Activated naive CD4-positive, alpha-beta T cell treated with anti-CD3 and anti-CD28 coated beads, Interleukin-2, amount 10 ng/mL, durations not matched to agents 7 days and 5 days (primary cell): Measurements from ENCODE around the gene SEC61A2.
A peak's percentile ranks its signal among the peaks of the same experiment; 100 is the strongest.

Source experiments
- CTCF ChIA-PET: fragments of 350-600 bp; sonication (Branson Sonifier 250); formaldehyde crosslinking; loops from one replicate; lab custom pipeline; 2021; ENCODE audit warnings: antibody characterized with exemption; lab: Charles Lee
- DNase-seq: peaks from one replicate; pipeline ENCODE4 v3.0.0-alpha.2; 2020
- H3K27ac Mint-ChIP-seq: one replicate; pipeline ENCODE4 v1.8.0; 2021; ENCODE audit warnings: mild to moderate bottlenecking, moderate library complexity, mixed read lengths
- H3K27me3 Mint-ChIP-seq: one replicate; pipeline ENCODE4 v1.8.0; 2021; ENCODE audit warnings: mild to moderate bottlenecking, mixed read lengths
- H3K36me3 Mint-ChIP-seq: one replicate; pipeline ENCODE4 v1.8.0; 2021; ENCODE audit warnings: mixed read lengths
- H3K4me1 Mint-ChIP-seq: one replicate; pipeline ENCODE4 v1.8.0; 2021; ENCODE audit warnings: mixed read lengths
- H3K4me3 Mint-ChIP-seq: one replicate; pipeline ENCODE4 v1.8.0; 2021; ENCODE audit warnings: mild to moderate bottlenecking, moderate library complexity, mixed read lengths
- H3K9me3 Mint-ChIP-seq: one replicate; pipeline ENCODE4 v1.8.0; 2021; ENCODE audit warnings: mixed read lengths

SEC61A2 gene

DNA sequence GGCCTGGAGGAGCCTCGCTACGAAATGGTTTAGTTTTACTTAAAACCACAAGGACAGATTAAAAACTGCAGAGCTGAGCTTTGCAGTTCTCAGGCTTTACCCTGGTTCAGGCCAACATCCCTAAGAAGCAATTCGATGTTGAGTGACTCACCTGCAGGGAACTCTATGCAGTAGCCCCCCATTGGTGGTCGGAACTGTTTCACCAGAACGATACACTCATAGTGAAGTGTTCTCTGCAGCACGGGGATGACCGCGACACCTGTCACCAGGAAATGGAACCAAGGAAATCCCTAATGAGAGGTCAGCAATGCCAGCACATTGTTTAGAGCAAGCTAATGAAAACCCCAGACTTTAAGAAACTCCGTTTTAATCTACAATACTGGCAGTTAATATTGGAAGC is 48.2 kb downstream of the SEC61A2 start:
- CTCF ChIA-PET = no interaction called here
- no peaks in the 10 kb centered on the region for H3K27me3 Mint-ChIP-seq
- no peak for DNase-seq
- no peak overlapping the region for H3K4me3 Mint-ChIP-seq
- peaks cover 24% of the 10 kb centered on the region for H3K36me3 Mint-ChIP-seq
- H3K9me3 Mint-ChIP-seq = no peaks in the 10 kb centered on the region
- H3K27ac Mint-ChIP-seq = no peak overlapping the region
- H3K4me1 Mint-ChIP-seq = peaks cover 24% of the 10 kb centered on the region

DNA sequence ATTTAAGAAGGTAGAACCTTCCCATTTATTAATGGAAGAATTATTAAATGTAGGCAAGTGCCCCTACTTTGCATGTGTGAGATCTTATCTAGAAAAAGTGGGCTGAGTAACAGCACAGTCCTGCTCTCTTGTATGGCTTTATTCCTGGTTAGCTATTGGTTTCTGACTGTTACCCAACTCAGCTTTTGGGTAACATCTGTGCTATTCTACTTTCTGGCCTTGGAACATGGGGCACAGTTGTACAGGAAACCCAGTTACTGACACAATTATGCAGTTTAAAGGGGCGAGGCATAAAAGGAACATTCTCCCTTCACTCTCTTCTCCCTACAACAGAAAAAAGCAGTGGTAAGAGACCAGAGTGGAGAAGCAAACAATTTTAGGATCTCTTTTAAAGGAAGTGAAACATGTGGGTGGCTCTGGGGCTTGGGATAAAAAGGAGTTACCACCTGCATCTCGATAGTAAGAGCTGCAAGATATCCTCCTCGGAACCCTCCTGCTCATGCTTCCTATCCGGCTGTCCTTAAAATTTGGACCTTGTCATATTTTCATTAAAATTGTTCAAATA is 50.2 kb downstream of the SEC61A2 start:
- Mint-ChIP-seq H3K36me3 (peaks cover 22% of the 10 kb centered on the region), H3K4me3 (no peak overlapping the region), H3K9me3 (no peaks in the 10 kb centered on the region), H3K4me1 (peaks cover 24% of the 10 kb centered on the region), H3K27me3 (no peaks in the 10 kb centered on the region), H3K27ac (peak overlapping the region; percentile 95)
- DNase-seq = no peak
- CTCF ChIA-PET = interaction anchor here (1.0 to 1.7 kb wide), 3 partner anchors 15 to 476 kb away, joined by 3 to 4 read pairs (median 3); no protein-coding TSS in a partner anchor

DNA sequence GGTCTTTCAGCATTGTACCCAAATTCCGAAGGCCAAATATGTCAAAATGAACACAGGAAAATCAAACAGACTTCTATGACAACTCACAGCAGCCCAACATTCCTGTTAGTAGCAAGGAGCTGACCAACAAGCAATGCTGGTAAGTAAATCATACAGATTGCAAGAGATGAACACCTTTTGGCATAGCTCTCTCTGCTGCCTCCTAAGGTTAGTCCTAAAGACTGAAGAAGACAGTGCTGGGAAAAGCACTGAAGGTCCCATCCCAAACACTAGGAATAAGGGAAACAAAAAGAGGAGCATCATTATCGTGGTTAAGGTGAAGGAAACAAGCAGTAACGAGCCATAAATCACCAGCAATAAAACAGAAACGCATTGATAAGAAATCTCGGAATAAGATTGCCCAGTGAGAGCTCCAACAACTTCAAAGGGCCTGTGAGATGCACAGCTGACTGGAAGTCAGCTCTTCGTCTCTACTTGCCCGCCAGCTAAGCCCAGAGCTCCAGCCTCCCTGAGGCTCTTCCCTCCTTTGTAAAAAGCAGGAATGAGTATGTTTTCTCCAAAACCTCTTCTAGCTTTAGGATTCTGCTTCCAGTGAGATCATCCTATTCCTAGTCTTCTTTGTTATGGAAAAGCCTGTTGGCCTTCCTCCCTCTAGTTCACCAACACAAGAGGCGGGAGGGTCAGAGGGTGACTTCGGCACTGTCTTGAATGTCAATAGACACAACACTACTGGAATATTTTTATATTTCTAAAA is 50.9 kb downstream of the SEC61A2 start:
- CTCF ChIA-PET = interaction anchor here (1.5 to 1.7 kb wide), 2 partner anchors 14 to 475 kb away, joined by 3 to 4 read pairs; no protein-coding TSS in a partner anchor
- no peak overlapping the region for H3K4me3 Mint-ChIP-seq
- H3K36me3 Mint-ChIP-seq = peaks cover 26% of the 10 kb centered on the region
- no peaks in the 10 kb centered on the region for H3K27me3 Mint-ChIP-seq
- no peak for DNase-seq
- H3K27ac Mint-ChIP-seq = peak overlapping the region; percentile 95
- peaks cover 24% of the 10 kb centered on the region for H3K4me1 Mint-ChIP-seq
- no peaks in the 10 kb centered on the region for H3K9me3 Mint-ChIP-seq

DNA sequence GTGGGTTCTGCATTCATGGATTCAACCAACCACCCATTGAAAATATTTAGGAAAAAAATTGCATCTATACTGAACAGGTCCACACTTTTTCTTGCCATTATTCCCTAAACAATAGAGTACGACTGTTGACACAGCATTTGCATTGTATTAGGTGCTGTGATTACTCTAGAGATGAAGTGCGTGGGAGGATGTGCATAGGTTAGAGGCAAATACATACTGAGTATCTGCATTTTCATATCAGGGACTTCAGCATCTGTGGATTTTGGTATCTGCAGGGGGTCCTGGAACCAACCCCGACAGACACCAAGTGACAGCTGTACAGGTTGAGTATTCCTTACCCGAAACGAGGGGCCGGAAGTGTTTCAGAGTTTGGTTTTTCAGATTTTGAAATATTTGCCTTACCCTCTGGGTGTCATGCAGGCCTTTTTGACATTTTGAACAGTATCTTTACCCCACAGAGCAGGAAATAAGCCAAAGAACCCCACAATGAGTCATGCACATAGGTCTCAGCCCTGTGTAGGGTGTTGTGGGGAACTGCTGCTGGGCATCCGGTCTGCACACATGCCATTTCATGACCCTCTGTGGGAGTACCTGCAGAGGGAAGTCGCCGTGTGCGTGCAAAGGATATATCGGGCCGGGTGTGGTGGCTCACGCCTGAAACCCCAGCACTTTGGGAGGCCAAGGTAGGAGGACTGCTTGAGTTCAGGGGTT is 51.7 kb downstream of the SEC61A2 start:
- H3K27me3 Mint-ChIP-seq = no peaks in the 10 kb centered on the region
- peaks cover 33% of the 10 kb centered on the region for H3K36me3 Mint-ChIP-seq
- H3K9me3 Mint-ChIP-seq = no peaks in the 10 kb centered on the region
- H3K27ac Mint-ChIP-seq = peak overlapping the region; percentile 95
- H3K4me3 Mint-ChIP-seq = no peak overlapping the region
- peak; percentile 75 for DNase-seq
- peaks cover 29% of the 10 kb centered on the region for H3K4me1 Mint-ChIP-seq
- CTCF ChIA-PET = interaction anchor here (1.5 kb wide), 1 partner anchor 475 kb away, joined by 3 read pairs; no protein-coding TSS in a partner anchor

DNA sequence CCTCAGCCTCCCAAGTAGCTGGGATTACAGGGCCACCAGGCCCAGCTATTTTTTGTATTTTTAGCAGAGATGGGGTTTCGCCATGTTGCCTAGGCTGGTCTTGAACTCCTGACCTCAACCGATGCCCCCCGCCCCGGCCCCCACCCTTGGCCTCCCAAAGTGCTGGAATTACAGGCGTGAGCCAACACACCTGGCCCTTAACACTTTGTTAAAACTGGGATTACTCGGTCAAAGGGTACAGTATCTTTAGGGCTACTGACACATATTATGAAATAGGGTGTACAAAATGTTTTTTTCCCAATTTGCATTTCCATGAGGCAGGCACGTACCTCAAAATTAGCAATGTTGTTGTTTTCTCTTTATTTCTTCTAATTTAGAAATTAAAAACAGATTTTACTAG is 54.7 kb downstream of the SEC61A2 start:
- no peaks in the 10 kb centered on the region for H3K27me3 Mint-ChIP-seq
- no peak for DNase-seq
- no peak overlapping the region for H3K27ac Mint-ChIP-seq
- no peaks in the 10 kb centered on the region for H3K9me3 Mint-ChIP-seq
- CTCF ChIA-PET = interaction anchor here (1.1 kb wide), 1 partner anchor 11 kb away, joined by 3 read pairs; no protein-coding TSS in a partner anchor
- H3K4me1 Mint-ChIP-seq = peaks cover 50% of the 10 kb centered on the region
- no peak overlapping the region for H3K4me3 Mint-ChIP-seq
- peaks cover 42% of the 10 kb centered on the region for H3K36me3 Mint-ChIP-seq

DNA sequence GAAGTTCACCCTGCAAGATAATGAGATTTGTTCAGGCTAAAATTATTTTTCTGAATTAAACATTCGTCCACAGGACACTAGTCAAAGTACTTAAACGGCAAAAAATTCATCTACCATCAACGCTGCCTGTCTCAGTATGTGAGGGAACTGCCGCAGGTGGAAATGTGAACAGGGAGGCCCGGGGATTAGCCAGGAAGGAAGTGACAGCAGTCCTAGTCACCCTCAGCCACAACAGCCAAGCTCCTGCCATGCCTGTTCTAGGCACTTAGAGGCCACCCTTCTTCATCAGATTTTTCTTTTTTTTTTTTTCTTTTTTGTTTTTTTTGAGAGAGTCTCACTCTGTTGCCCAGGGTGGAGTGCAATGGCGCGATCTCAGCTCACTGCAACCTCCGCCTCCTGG is 56.8 kb downstream of the SEC61A2 start:
- Mint-ChIP-seq H3K4me3 (no peak overlapping the region), H3K27me3 (no peaks in the 10 kb centered on the region), H3K9me3 (no peaks in the 10 kb centered on the region), H3K27ac (peak overlapping the region; percentile 52), H3K36me3 (peaks cover 37% of the 10 kb centered on the region), H3K4me1 (peaks cover 39% of the 10 kb centered on the region)
- DNase-seq = peak; percentile 23
- CTCF ChIA-PET = interaction anchor here (0.6 kb wide), 1 partner anchor 52 kb away, joined by 3 read pairs; no protein-coding TSS in a partner anchor

DNA sequence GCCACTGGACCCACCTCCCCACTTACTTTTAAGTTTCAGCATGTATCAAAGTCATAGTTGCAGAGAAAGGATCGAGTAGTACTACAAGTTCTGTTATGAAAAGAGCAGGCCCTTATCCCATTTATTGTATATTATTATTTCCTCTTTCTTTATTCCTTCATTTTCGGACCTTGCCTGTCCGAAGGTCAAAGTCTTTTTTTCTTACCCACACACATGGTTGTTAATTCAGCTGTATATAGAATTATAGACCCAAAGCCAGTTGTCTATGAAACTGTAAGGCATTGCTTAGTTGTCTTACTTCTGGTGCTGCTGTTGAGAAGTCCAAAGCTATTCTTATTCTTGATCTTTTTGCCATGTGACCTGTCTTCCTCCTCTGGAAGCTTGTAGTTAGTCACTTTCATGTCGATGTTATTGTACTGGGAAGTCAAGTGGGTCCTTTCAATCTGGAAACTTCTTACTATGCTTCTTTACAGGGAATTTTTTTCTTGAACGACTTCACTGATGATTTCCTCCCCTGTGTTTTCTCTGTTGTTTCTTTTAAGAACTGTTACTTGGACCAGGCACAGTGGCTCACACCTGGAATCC is 57.9 kb downstream of the SEC61A2 start:
- Mint-ChIP-seq H3K27ac (no peak overlapping the region), H3K27me3 (no peaks in the 10 kb centered on the region), H3K36me3 (peaks cover 39% of the 10 kb centered on the region), H3K9me3 (no peaks in the 10 kb centered on the region), H3K4me1 (peaks cover 42% of the 10 kb centered on the region), H3K4me3 (no peak overlapping the region)
- CTCF ChIA-PET = interaction anchor here (2.1 kb wide), 1 partner anchor 28 kb away, joined by 8 read pairs; no protein-coding TSS in a partner anchor
- no peak for DNase-seq

DNA sequence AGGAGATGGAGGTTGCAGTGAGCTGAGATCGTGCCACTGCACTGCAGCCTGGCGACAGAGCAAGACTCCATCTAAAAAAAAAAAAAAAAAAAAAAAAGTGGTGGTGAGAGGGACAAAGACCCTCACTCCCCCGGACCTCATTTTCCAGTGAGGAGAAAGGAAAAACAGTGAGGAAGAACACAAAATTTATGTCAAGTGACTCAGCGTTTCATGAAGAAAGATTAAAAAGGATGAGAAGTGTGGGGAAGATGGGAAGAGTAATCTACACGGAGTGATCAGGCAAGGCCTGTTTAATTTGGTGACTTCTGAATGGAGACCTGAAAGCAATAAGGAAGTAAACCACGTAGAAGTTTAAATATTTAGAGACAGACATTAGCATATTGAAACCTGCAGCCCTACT is 59.2 kb downstream of the SEC61A2 start:
- no peaks in the 10 kb centered on the region for H3K27me3 Mint-ChIP-seq
- peaks cover 51% of the 10 kb centered on the region for H3K4me1 Mint-ChIP-seq
- H3K27ac Mint-ChIP-seq = no peak overlapping the region
- no peaks in the 10 kb centered on the region for H3K9me3 Mint-ChIP-seq
- no peak for DNase-seq
- CTCF ChIA-PET = interaction anchor here (2.1 kb wide), 1 partner anchor 26 kb away, joined by 8 read pairs; no protein-coding TSS in a partner anchor
- no peak overlapping the region for H3K4me3 Mint-ChIP-seq
- H3K36me3 Mint-ChIP-seq = peaks cover 39% of the 10 kb centered on the region

DNA sequence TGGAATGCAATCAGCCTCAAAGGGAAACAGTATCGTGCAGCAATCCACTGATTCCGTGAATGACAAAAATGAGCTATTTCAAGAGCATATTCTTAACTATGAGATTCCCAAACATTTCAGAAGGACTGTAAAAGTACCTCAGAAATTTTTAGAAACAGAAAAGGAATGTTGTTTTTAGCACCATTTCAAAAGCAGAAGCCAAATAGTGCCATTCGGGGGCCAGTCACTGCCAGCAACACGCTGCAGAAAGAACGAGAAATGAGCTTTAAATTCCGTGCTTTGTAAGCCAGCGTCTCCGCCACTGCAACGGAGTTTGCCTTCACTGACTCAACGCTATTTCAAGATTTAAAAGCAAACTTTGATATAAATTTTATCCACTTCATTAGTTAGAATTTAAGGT is 59.9 kb downstream of the SEC61A2 start:
- Mint-ChIP-seq H3K9me3 (no peaks in the 10 kb centered on the region), H3K27me3 (no peaks in the 10 kb centered on the region), H3K27ac (no peak overlapping the region), H3K4me1 (peaks cover 58% of the 10 kb centered on the region), H3K4me3 (no peak overlapping the region), H3K36me3 (peaks cover 42% of the 10 kb centered on the region)
- CTCF ChIA-PET = no interaction called here
- no peak for DNase-seq

DNA sequence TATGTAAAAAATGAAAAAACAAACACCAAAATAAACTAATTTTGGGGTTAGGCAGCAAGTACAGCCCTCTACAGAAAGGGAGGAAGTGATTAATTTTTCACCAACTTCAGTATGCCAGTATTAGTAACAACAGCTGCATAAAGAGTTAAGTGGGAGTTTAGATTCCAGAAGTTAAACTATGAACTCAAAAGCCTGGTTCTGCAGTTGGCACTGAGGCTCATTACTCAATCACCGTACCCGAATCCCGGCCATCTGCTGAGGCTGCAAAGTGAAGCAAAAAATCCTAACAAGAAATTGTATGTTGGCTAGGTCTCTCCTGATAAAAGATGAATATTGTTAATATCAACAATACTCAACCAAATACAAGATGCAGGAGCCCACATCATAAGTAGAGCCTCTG is 62.2 kb downstream of the SEC61A2 start:
- CTCF ChIA-PET = interaction anchor here (1.4 kb wide), 1 partner anchor 62 kb away, joined by 3 read pairs; no protein-coding TSS in a partner anchor

DNA sequence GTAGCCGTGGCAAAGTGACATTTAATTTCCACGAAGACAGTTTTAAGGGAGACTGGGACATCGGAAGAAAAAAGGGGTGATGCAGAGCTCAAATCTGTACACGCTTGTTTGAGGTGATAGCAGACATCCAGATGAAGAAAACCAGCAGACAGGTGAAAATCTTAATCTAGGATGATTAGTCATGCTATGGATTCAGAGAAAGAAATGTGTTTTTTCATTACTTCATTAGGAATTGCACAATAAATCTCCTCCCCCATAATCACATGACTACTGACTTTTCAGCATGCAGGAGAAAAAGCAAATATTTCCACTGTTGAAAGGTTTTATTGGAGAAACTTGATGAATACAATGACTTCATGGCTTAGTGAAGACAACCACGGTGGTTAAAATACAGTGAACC is 63.7 kb downstream of the SEC61A2 start:
- no peak for DNase-seq
- Mint-ChIP-seq H3K4me1 (peaks cover 63% of the 10 kb centered on the region), H3K27ac (no peak overlapping the region), H3K27me3 (no peaks in the 10 kb centered on the region), H3K4me3 (no peak overlapping the region), H3K9me3 (no peaks in the 10 kb centered on the region), H3K36me3 (peaks cover 26% of the 10 kb centered on the region)
- CTCF ChIA-PET = interaction anchor here (0.9 kb wide), 1 partner anchor 21 kb away, joined by 3 read pairs; no protein-coding TSS in a partner anchor

More for the DNA sequence above, 62.2 kb downstream of the SEC61A2 start:
- Mint-ChIP-seq H3K4me1 (peaks cover 68% of the 10 kb centered on the region), H3K4me3 (no peak overlapping the region), H3K9me3 (no peaks in the 10 kb centered on the region), H3K36me3 (peaks cover 37% of the 10 kb centered on the region), H3K27me3 (no peaks in the 10 kb centered on the region), H3K27ac (peak overlapping the region; percentile 55)
- DNase-seq = no peak

DNA sequence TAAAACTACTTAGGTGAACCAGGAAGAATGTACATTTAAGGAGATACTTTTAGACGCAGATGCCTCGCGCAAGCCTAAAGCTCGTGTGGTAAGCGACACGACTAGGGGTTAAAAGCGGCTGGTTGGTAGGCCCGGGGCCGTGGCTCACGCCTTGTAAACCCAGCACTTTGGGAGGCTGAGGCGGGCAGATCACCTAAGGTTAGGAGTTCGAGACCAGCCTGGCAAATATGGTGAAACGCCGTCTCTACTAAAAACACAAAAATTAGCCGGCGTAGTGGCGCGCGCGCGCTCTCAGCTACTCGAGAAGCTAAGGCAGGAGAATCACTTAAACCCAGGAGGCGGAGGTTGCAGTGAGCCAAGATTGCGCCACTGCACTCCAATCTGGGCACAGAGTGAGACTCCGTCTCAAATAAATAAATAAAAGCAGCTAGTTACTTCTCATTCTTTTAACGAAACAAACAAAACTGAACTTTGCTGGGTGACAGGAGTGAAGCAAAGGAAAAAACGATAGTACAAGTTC is 65.3 kb downstream of the SEC61A2 start:
- peak overlapping the region; percentile 95 for H3K27ac Mint-ChIP-seq
- no peaks in the 10 kb centered on the region for H3K9me3 Mint-ChIP-seq
- peaks cover 74% of the 10 kb centered on the region for H3K4me1 Mint-ChIP-seq
- peaks cover 33% of the 10 kb centered on the region for H3K36me3 Mint-ChIP-seq
- H3K4me3 Mint-ChIP-seq = peak overlapping the region; percentile 92
- DNase-seq = peak; percentile 56
- no peaks in the 10 kb centered on the region for H3K27me3 Mint-ChIP-seq
- CTCF ChIA-PET = interaction anchor here (0.9 to 3.9 kb wide), 3 partner anchors 11 to 20 kb away, joined by 3 to 16 read pairs (median 4); no protein-coding TSS in a partner anchor

DNA sequence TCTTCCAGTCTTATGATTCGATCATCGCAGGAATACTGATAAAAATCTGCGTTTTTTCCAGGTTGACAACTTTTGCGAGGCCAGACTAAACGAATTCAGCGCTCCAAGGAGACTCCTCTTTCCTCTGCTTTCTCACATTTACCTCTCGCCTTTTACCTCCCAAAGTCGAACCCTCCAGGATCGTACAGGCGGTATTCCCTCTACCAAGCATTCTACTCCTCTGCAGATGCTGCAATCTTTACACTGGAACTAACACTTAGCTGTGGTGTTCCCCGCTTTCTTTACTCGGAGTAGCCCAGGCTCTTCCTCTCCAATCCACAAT is 65.8 kb downstream of the SEC61A2 start:
- CTCF ChIA-PET = interaction anchor here (0.9 to 3.9 kb wide), 3 partner anchors 12 to 19 kb away, joined by 3 to 16 read pairs (median 4); no protein-coding TSS in a partner anchor
- H3K4me3 Mint-ChIP-seq = peak overlapping the region; percentile 92
- H3K27ac Mint-ChIP-seq = peak overlapping the region; percentile 95
- peaks cover 33% of the 10 kb centered on the region for H3K36me3 Mint-ChIP-seq
- H3K4me1 Mint-ChIP-seq = peaks cover 74% of the 10 kb centered on the region
- DNase-seq = no peak
- no peaks in the 10 kb centered on the region for H3K9me3 Mint-ChIP-seq
- H3K27me3 Mint-ChIP-seq = no peaks in the 10 kb centered on the region
